D721Med (cell line): Measurements from ENCODE around the gene MRM3.
"Not testable (repeated sequence)": the region's sequence is repeated elsewhere in the genome, so short reads cannot be mapped to it uniquely, and the experiment has no call there.

Experiments
- DNase-seq: peaks from one replicate; pipeline ENCODE4 v3.0.0; 2011; ENCODE audit warnings: low spot score; ENCODE audit not compliant: insufficient read length
- FAIRE-seq: peaks from 2 replicates; lab custom pipeline; 2011; peaks lifted over from hg19 to GRCh38; lab: Jason Lieb, UNC
- CTCF ChIP-seq: IDR thresholded peaks from 2 replicates; pipeline ENCODE4 v1.5.1; 2012; ENCODE audit warnings: mild to moderate bottlenecking, control low read depth; ENCODE audit not compliant: insufficient read depth; ENCODE audit errors: missing control alignments

The MRM3 gene

GRCh38 chr17:751269-752001 lies 30.7 kb upstream of the MRM3 start:
- FAIRE-seq: no peak
- TF ChIP-seq CTCF: no peak

DNA sequence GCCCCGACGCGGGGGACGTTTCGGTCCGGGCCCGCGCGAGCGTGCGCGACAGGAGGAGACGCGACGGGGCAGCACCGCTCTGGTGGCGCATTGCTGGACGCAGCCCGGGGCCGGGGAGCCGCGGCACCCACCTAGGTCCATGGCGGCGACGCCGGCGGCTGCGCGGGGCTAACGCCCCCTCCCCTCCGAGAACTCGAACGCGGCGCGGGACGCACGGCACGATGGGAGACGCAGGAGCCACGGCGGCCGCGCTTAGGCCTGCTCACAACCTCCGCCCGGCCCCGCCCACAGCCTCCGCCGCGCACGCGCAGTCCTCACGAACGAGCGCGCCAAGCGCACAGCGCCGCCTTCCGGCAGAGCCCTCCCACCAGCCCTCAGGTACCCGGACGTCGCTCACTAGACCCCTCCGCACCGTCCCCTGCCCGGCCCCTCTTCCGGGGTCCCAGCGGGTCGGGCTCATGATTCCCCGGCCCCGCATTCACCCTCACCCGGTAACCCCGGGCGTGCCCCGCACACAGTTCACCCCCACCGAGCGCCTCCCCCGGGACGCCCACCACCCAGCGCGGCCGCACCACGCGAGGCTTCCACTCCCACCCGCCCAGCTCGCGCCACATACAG lies 30.0 kb upstream of the MRM3 start, which contains the start of gene GEMIN4:
TSS of gene GEMIN4 (minus strand) at position 263 of the 618 bp plus-strand sequence. CDS start at position 141, 122 bp downstream.
- TF ChIP-seq CTCF: peak; percentile 56
- no peak for FAIRE-seq
- peak; percentile 94 for DNase-seq

More at GRCh38 chr17:751269-752001, 30.7 kb upstream of the MRM3 start:
- no peak for DNase-seq

DNA sequence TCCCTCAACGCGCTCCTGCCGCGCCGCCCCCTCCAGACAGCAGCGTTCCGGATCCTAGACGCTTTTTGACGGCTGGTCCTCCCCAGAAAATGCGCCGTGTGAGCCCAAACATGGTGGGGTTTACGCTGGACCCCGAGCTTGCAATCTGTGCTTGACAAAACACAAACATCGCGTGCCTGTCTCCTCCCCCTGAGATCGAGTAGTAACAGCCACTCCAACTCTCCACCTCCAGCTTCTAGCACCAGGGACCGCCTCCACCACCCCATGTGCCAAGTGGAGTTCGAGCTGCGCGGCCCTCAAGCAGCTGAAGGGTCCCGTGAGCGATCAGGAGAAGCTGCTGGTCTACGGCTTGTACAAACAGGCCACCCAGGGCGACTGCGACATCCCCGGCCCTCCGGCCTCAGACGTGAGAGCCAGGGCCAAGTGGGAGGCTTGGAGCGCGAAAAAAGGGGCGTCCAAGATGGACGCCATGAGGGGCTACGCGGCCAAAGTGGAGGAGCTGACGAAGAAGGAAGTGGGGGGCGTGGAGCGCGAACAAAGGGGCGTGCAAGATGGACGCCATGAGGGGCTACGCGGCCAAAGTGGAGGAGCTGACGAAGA lies 29.4 kb upstream of the MRM3 start:
- DNase-seq: no peak
- FAIRE-seq: no peak
- TF ChIP-seq CTCF: no peak

- FAIRE-seq (no peak), DNase-seq (no peak)
- no peak for TF ChIP-seq CTCF
These were observed 28.7 kb upstream of the MRM3 start for GRCh38 chr17:753418-753817.

- not testable (repeated sequence) for DNase-seq, FAIRE-seq
These were observed 26.7 kb upstream of the MRM3 start for GRCh38 chr17:755319-755961.

- DNase-seq, FAIRE-seq: not testable (repeated sequence)
These were observed 26.1 kb upstream of the MRM3 start for GRCh38 chr17:756010-756567.

DNA sequence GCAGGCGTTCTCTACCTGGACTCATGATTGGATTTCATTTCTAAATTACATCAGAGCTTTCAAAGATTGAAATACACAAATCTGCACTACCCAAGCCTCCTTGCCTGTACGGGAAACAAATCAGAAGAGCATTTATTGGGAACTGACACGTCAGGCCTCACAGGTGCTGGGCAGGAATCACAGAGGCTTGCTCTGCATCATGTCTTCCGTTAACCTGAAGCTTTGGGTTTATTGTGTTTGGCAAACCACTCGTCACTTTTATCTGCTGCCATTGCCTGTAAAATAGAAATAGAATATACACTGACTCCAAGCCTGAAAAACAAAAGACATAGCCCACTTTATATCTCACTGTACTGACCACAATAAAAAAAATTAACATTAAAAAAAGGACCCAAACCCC lies 22.2 kb upstream of the MRM3 start:
- no peak for TF ChIP-seq CTCF
- DNase-seq (no peak), FAIRE-seq (no peak)
